HCT116 (cell line): Measurements from ENCODE around the gene OR10A4. TPM values are rescaled to one million over a fixed set of nuclear protein-coding genes. Genes with fewer than 3 reads are reported as not detected.

Source experiments
- ATAC-seq: fragments of 200-7000 bp; cut with Tn5 transposase; 2 replicates; pipeline ENCODE4 v1.9.1; 2020; ENCODE audit warnings: mild to moderate bottlenecking, moderate library complexity
- BruUV-seq: library from RNA; stranded (reverse); fragments of 400-500 nt; replicated peaks from 2 replicates; lab custom pipeline; 2021; lab: Mats Ljungman, UMichigan
- CTCF ChIA-PET: fragments of 300-600 bp; sonication (Branson Sonifier 250); formaldehyde crosslinking; loops from one replicate; lab custom pipeline; 2021; ENCODE audit warnings: antibody characterized with exemption; lab: Charles Lee
- POLR2A ChIA-PET: fragments of 300-600, 350-600 bp; sonication (Branson Sonifier 250); formaldehyde crosslinking; loops from one replicate; lab custom pipeline; 2021; ENCODE audit warnings: antibody characterized with exemption; lab: Charles Lee
- RAD21 ChIA-PET, 2 experiments: fragments of 300-600 bp; sonication (Branson Sonifier 250); formaldehyde crosslinking; loops; one replicate each; lab custom pipeline; 2023; ENCODE audit warnings: low total read pairs in 2 of 2; ENCODE audit not compliant: uncharacterized antibody in 2 of 2, unreplicated experiment in 2 of 2, low non-redundant PET in 1 of 2; lab: Charles Lee
- DNase-seq: peaks from one replicate; pipeline ENCODE4 v3.0.0-alpha.2; 2010; ENCODE audit warnings: low read depth, low spot score
- H2AFZ ChIP-seq: fragments of 200-600 bp; shearing (Covaris generic), sonication (generic); 2 replicates; pipeline ENCODE4 v1.6.1; 2017; ENCODE audit warnings: low read depth, mixed run types, mixed read lengths, antibody characterized with exemption, low read length; ENCODE audit not compliant: poor library complexity, severe bottlenecking
- H3K27ac ChIP-seq: 2 replicates; pipeline ENCODE4 v1.5.1; 2012; ENCODE audit warnings: low read depth, low read length
- H3K27me3 ChIP-seq: fragments of 200-600 bp; sonication (generic); 2 replicates; pipeline ENCODE4 v1.6.1; 2016; ENCODE audit warnings: mixed run types, low read length, mixed read lengths; ENCODE audit not compliant: insufficient read depth
- H3K36me3 ChIP-seq, 2 experiments: fragments of 200-500 bp in 1 of 2; fragments of 200-600 bp in 1 of 2; sonication (Bioruptor generic) in 1 of 2; sonication (generic) in 1 of 2; 2 replicates each; pipeline versions ENCODE4 v1.5.1 to v1.6.1; 2014 to 2016; ENCODE audit warnings: low read length in 2 of 2, inconsistent platforms in 1 of 2, mixed read lengths in 1 of 2, mixed run types in 1 of 2; ENCODE audit not compliant: insufficient read depth in 2 of 2, control insufficient read depth in 1 of 2
- H3K4me1 ChIP-seq, 2 experiments: fragments of 200-600 bp in 1 of 2; sonication (generic) in 1 of 2; 2 replicates each; pipeline versions ENCODE4 v1.5.1 to v1.6.1; 2012 to 2017; ENCODE audit warnings: low read length in 2 of 2, inconsistent platforms in 1 of 2, mild to moderate bottlenecking in 1 of 2, mixed read lengths in 1 of 2, mixed run types in 1 of 2, moderate library complexity in 1 of 2; ENCODE audit not compliant: insufficient read depth in 2 of 2, control insufficient read depth in 1 of 2
- H3K4me2 ChIP-seq: fragments of 200-600 bp; sonication (generic); 2 replicates; pipeline ENCODE4 v1.6.1; 2017; ENCODE audit warnings: mixed run types, low read length, mixed read lengths
- H3K4me3 ChIP-seq, 2 experiments: fragments of 200-600 bp in 1 of 2; sonication (generic) in 1 of 2; replicated peaks in 1 of 2; 2 replicates each; pipeline ENCODE4 v1.5.1; 2011 to 2016; ENCODE audit warnings: low read length in 2 of 2, control low read depth in 1 of 2, low read depth in 1 of 2, mild to moderate bottlenecking in 1 of 2, mixed read lengths in 1 of 2, mixed run types in 1 of 2
- H3K79me2 ChIP-seq: fragments of 200-600 bp; sonication (generic); 2 replicates; pipeline ENCODE4 v1.6.1; 2017; ENCODE audit warnings: mild to moderate bottlenecking, mixed run types, low read length, moderate library complexity, mixed read lengths; ENCODE audit not compliant: insufficient read depth
- H3K9ac ChIP-seq: fragments of 200-600 bp; sonication (generic); 2 replicates; pipeline ENCODE4 v1.6.1; 2016; ENCODE audit warnings: low read length, mixed read lengths
- H3K9me2 ChIP-seq: fragments of 200-600 bp; sonication (generic), shearing (Covaris generic); 2 replicates; pipeline ENCODE4 v1.6.1; 2017; ENCODE audit warnings: mixed run types, mild to moderate bottlenecking, moderate library complexity; ENCODE audit not compliant: insufficient read depth
- H3K9me3 ChIP-seq, 2 experiments: fragments of 200-500 bp in 1 of 2; fragments of 200-600 bp in 1 of 2; sonication (Bioruptor generic) in 1 of 2; sonication (generic) in 1 of 2; 2 replicates each; pipeline ENCODE4 v1.6.1; 2014 to 2017; ENCODE audit warnings: low read length in 2 of 2, mixed read lengths in 2 of 2, inconsistent platforms in 1 of 2, low read depth in 1 of 2, mild to moderate bottlenecking in 1 of 2, mixed run types in 1 of 2, moderate library complexity in 1 of 2; ENCODE audit not compliant: control insufficient read depth in 1 of 2, insufficient read depth in 1 of 2
- H4K20me1 ChIP-seq: fragments of 200-600 bp; sonication (generic), shearing (Covaris generic); 2 replicates; pipeline ENCODE4 v1.6.1; 2017; ENCODE audit warnings: mixed run types, mild to moderate bottlenecking, moderate library complexity; ENCODE audit not compliant: insufficient read depth
- ATF3 ChIP-seq: IDR thresholded peaks from 2 replicates; pipeline ENCODE4 v1.6.1; 2012
- CBX3 ChIP-seq: IDR thresholded peaks from 2 replicates; pipeline ENCODE4 v1.6.1; 2012; ENCODE audit warnings: low read depth
- CEBPB ChIP-seq: IDR thresholded peaks from 2 replicates; pipeline ENCODE4 v1.6.1; 2012; ENCODE audit warnings: low read depth
- CTCF ChIP-seq, 3 experiments: fragments of 200-600 bp in 1 of 3; sonication (generic) in 1 of 3; IDR thresholded peaks in 2 of 3; conservative IDR thresholded peaks in 1 of 3; 2 replicates each; pipeline ENCODE4 v1.5.1; 2012 to 2017; ENCODE audit warnings: low read depth in 2 of 3, low read length in 2 of 3, antibody characterized with exemption in 1 of 3, borderline replicate concordance in 1 of 3, control low read depth in 1 of 3, mild to moderate bottlenecking in 1 of 3, mixed read lengths in 1 of 3, mixed run types in 1 of 3, moderate library complexity in 1 of 3; ENCODE audit not compliant: insufficient read depth in 1 of 3
- EGR1 ChIP-seq: IDR thresholded peaks from 2 replicates; pipeline ENCODE4 v1.6.1; 2012; ENCODE audit warnings: low read depth
- ELF1 ChIP-seq: IDR thresholded peaks from 2 replicates; pipeline ENCODE4 v1.6.1; 2012; ENCODE audit warnings: low read depth, borderline replicate concordance
- EZH2 ChIP-seq: fragments of 200-600 bp; sonication (generic); IDR thresholded peaks from 2 replicates; pipeline ENCODE4 v1.6.1; 2017; ENCODE audit warnings: antibody characterized with exemption, mixed run types
- EZH2phosphoT487 ChIP-seq: fragments of 200-600 bp; IDR thresholded peaks from 2 replicates; pipeline ENCODE4 v1.6.1; 2018; ENCODE audit warnings: antibody characterized with exemption, borderline replicate concordance
- FOSL1 ChIP-seq: IDR thresholded peaks from 2 replicates; pipeline ENCODE4 v1.6.1; 2012; ENCODE audit warnings: low read depth
- POLR2A ChIP-seq: IDR thresholded peaks from 2 replicates; pipeline ENCODE4 v1.7.0; 2011; ENCODE audit warnings: borderline replicate concordance; ENCODE audit not compliant: insufficient read depth, insufficient read length; ENCODE audit errors: extremely low read depth
- POLR2AphosphoS5 ChIP-seq: IDR thresholded peaks from 2 replicates; pipeline ENCODE4 v1.6.1; 2011; ENCODE audit warnings: mild to moderate bottlenecking, low read depth, low read length, moderate library complexity
- RAD21 ChIP-seq: IDR thresholded peaks from 2 replicates; pipeline ENCODE4 v1.6.1; 2012; ENCODE audit warnings: low read depth, mild to moderate bottlenecking
- REST ChIP-seq: IDR thresholded peaks from 2 replicates; pipeline ENCODE4 v1.6.1; 2012; ENCODE audit warnings: low read depth
- SIN3A ChIP-seq: IDR thresholded peaks from 2 replicates; pipeline ENCODE4 v1.6.1; 2012; ENCODE audit warnings: low read depth
- SP1 ChIP-seq: IDR thresholded peaks from 2 replicates; pipeline ENCODE4 v1.6.1; 2012; ENCODE audit warnings: low read depth
- SRF ChIP-seq: IDR thresholded peaks from 2 replicates; pipeline ENCODE4 v1.6.1; 2012; ENCODE audit warnings: low read depth
- TCF7L2 ChIP-seq: IDR thresholded peaks from 2 replicates; pipeline ENCODE4 v1.7.0; 2011; ENCODE audit warnings: borderline replicate concordance, inconsistent platforms; ENCODE audit not compliant: insufficient read depth, insufficient read length; ENCODE audit errors: extremely low read depth
- YY1 ChIP-seq: IDR thresholded peaks from 2 replicates; pipeline ENCODE4 v1.6.1; 2011; ENCODE audit warnings: low read length, low read depth, moderate library complexity, mild to moderate bottlenecking; ENCODE audit not compliant: insufficient replicate concordance; ENCODE audit errors: extremely low read depth
- ZBTB33 ChIP-seq: IDR thresholded peaks from 2 replicates; pipeline ENCODE4 v1.6.1; 2011; ENCODE audit warnings: mild to moderate bottlenecking, low read length, moderate library complexity; ENCODE audit not compliant: insufficient replicate concordance; ENCODE audit errors: extremely low read depth
- ZNF274 ChIP-seq: fragments of 200-500 bp; sonication (Bioruptor generic); IDR thresholded peaks from 2 replicates; pipeline ENCODE4 v1.6.1; 2014; ENCODE audit warnings: mild to moderate bottlenecking, low read depth, low read length, inconsistent platforms
- intact Hi-C: fragments of 100-400 bp; cut with micrococcal nuclease; formaldehyde crosslinking; loops from 2 replicates; pipeline ENCODE4 v1.10.0; 2022
- total RNA-seq: library from RNA; stranded (reverse); gene quantifications from one replicate; pipeline ENCODE4 v1.2.1, GENCODE V29; 2021; ENCODE audit not compliant: unreplicated experiment

OR10A4 gene
- total RNA-seq, 1 experiment from 2014 or later, result not detected

GRCh38 chr11:6889835-6890234, 13.4 kb downstream of the OR10A4 start (continued):
- TF ChIP-seq RAD21, result no peak

- no TSS peak for BruUV-seq
- Histone ChIP-seq H3K9me3 (no peaks in the 10 kb centered on the region), H4K20me1 (no peaks in the 10 kb centered on the region), H3K4me2 (no peak within 1 kb of the TSS), H3K36me3 (no peaks in the 10 kb centered on the region), H3K27ac (no peak within 1 kb of the TSS), H2AFZ (no peak within 1 kb of the TSS), H3K79me2 (no peaks in the 10 kb centered on the region), H3K27me3 (peaks cover 34% of the 10 kb centered on the region), H3K9me2 (no peaks in the 10 kb centered on the region), H3K9ac (no peak within 1 kb of the TSS), H3K4me3 (no peak within 1 kb of the TSS), H3K4me1 (no peaks in the 10 kb centered on the region)
- RAD21 ChIA-PET, result no interaction called here
- intact Hi-C loops, result no loop called here
- DNase-seq (no peak), ATAC-seq (no peak)
- CTCF ChIA-PET, result no interaction called here
- POLR2A ChIA-PET, result no interaction called here
- TF ChIP-seq ZNF274 (no peak), CBX3 (no peak), ELF1 (no peak), RAD21 (no peak), EGR1 (no peak), SP1 (no peak), ZBTB33 (no peak), EZH2 (no peak), FOSL1 (no peak), CEBPB (no peak), ATF3 (no peak), POLR2AphosphoS5 (no peak), SIN3A (no peak), EZH2phosphoT487 (no peak), REST (no peak), YY1 (no peak), POLR2A (no peak), SRF (no peak), CTCF (IDR thresholded peaks at IDR 0.05 in 2 of 3, conservative IDR thresholded peaks at IDR 0.05 in 1 of 3; ENCODE audit: borderline replicate concordance in 1 of 3, insufficient read depth in 1 of 3, low read depth in 2 of 3, low read length in 2 of 3) (no peak), TCF7L2 (no peak)
Measured at GRCh38 chr11:6892400-6892799, 16.0 kb downstream of the OR10A4 start, which contains the start of gene OR2D2. TSS of gene OR2D2 (minus strand) at chr11:6892500. CDS start at chr11:6892500, 0 bp downstream.
